CD4-positive, alpha-beta T cell treated with Interferon alpha-2 for 1 hour (primary cell): ENCODE results near the gene ENTPD8.
A peak's percentile ranks its signal among the peaks of the same experiment; 100 is the strongest.
"Not testable (repeated sequence)": the region's sequence is repeated elsewhere in the genome, so short reads cannot be mapped to it uniquely, and the experiment has no call there.

Experiments
- DNase-seq, 2 donors: peaks; one replicate each; pipeline ENCODE4 v3.0.0-alpha.2; 2020 to 2022

Gene ENTPD8

GRCh38 chr9:137390553-137391410, 50.4 kb downstream of the ENTPD8 start:
- DNase-seq, result no peak

- no peak for DNase-seq
Measured at GRCh38 chr9:137389428-137389746, 51.8 kb downstream of the ENTPD8 start.

GRCh38 chr9:137388589-137389427, 52.3 kb downstream of the ENTPD8 start:
- no peak for DNase-seq

- DNase-seq, result no peak
Measured at GRCh38 chr9:137387891-137388560, 53.1 kb downstream of the ENTPD8 start.

GRCh38 chr9:137387114-137387890, 53.9 kb downstream of the ENTPD8 start:
- DNase-seq, result peak in 1 of 2 donors; percentile 55

GRCh38 chr9:137386507-137387113, 54.5 kb downstream of the ENTPD8 start:
- DNase-seq, result not testable (repeated sequence)

- DNase-seq, result no peak
Measured at GRCh38 chr9:137385061-137385655, 56.0 kb downstream of the ENTPD8 start.
